ENCODE data around the gene JAM3. TPM values are rescaled to one million over a fixed set of nuclear protein-coding genes. Genes with fewer than 3 reads are reported as not detected.

JAM3 gene
- total and polyA plus RNA-seq, 9 of the 15 experiments (the other 6 are each of a cell fraction or from before 2014, with no cell fraction given) = 0.22 to 0.76 (median 0.40) TPM

DNA sequence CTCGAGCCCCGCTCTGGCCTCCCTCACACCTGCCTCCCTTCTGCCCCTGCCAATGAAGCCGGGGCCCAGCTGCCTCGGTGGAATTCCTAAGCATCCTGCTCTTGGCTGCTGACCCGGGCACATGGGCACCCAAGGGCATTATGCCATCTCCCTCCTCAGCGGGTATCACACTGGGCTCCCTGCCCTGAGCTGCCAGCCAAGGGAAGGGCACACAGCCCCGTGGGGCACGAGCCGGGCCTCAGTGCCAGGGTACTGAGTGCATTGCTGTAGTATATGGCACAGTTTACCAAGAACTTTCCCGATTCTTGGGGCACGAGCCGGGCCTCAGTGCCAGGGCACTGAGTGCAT, 43.8 kb upstream of the JAM3 start:
- no TSS peak for BruUV-seq (replicated peaks)
- DNase-seq (ENCODE audit: extremely low read depth in 1 of 4, low spot score in 3 of 4) (no peak), ATAC-seq (no peak), FAIRE-seq (no peak)
- 0% methylated on average over 9 of the region's 12 CpGs for WGBS (ENCODE audit: insufficient coverage, low coverage, missing lambda C conversion rate)
- H3K9ac ChIP-seq (ENCODE audit: insufficient read depth in 1 of 2, low read depth in 2 of 2, low read length in 2 of 2) = no peak overlapping the region
- H4K20me1 ChIP-seq (replicated peaks; ENCODE audit: control insufficient read depth, insufficient read depth, low read length) = no peaks in the 10 kb centered on the region; the same call in 1 of the 2 replicates
- no peak overlapping the region for H3K4me3 ChIP-seq
- no peaks in the 10 kb centered on the region for H3K9me1 ChIP-seq (ENCODE audit: control insufficient read depth, insufficient read depth, low read length)
- no peak overlapping the region for H2AFZ ChIP-seq (ENCODE audit: low read depth, low read length)
- no peak overlapping the region for H3K4me2 ChIP-seq (ENCODE audit: insufficient read depth, low read length)
- POLR2A ChIA-PET = interaction anchor here (0.7 kb wide), 1 partner anchor 9 kb away, joined by 3 read pairs; no protein-coding TSS in a partner anchor
- CTCF ChIA-PET (ENCODE audit: low intra/inter-chr PET ratio) = no interaction called here
- no peak overlapping the region for H3K27ac ChIP-seq (ENCODE audit: extremely low read depth, low read depth, low read length)
- H3K79me2 ChIP-seq (ENCODE audit: control insufficient read depth, insufficient read depth, low read length) = no peaks in the 10 kb centered on the region
- TF ChIP-seq THRAP3 (IDR thresholded peaks at IDR 0.05; ENCODE audit: borderline replicate concordance) (no peak), ZNF133 (CRISPR knock-in tag; IDR thresholded peaks at IDR 0.05) (no peak), ZKSCAN8 (CRISPR knock-in tag; IDR thresholded peaks at IDR 0.05) (no peak), ARNT (IDR thresholded peaks at IDR 0.05) (no peak), CBFA2T2 (conservative IDR thresholded peaks at IDR 0.05) (no peak), POLR2AphosphoS2 (IDR thresholded peaks at IDR 0.05; ENCODE audit: low read length) (no peak), FOXK1 (CRISPR knock-in tag; IDR thresholded peaks at IDR 0.05; ENCODE audit: borderline replicate concordance) (no peak), ZNF217 (CRISPR knock-in tag; IDR thresholded peaks at IDR 0.05) (no peak), TCFL5 (CRISPR knock-in tag; conservative IDR thresholded peaks at IDR 0.05) (no peak), CREB1 (IDR thresholded peaks at IDR 0.05) (no peak), CREB1 (CRISPR knock-in tag; IDR thresholded peaks at IDR 0.05) (no peak), RNF2 (IDR thresholded peaks at IDR 0.05) (no peak), ATF7 (IDR thresholded peaks at IDR 0.05) (no peak)
- TF ChIP-seq, protein P1, sequence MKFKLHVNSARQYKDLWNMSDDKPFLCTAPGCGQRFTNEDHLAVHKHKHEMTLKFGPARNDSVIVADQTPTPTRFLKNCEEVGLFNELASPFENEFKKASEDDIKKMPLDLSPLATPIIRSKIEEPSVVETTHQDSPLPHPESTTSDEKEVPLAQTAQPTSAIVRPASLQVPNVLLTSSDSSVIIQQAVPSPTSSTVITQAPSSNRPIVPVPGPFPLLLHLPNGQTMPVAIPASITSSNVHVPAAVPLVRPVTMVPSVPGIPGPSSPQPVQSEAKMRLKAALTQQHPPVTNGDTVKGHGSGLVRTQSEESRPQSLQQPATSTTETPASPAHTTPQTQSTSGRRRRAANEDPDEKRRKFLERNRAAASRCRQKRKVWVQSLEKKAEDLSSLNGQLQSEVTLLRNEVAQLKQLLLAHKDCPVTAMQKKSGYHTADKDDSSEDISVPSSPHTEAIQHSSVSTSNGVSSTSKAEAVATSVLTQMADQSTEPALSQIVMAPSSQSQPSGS (CRISPR knock-in tag; IDR thresholded peaks at IDR 0.05) = no peak
- H3K9me3 ChIP-seq (replicated peaks; ENCODE audit: control insufficient read depth, insufficient read depth, low read depth, low read length) = no peaks in the 10 kb centered on the region
- no peaks in the 10 kb centered on the region for H3K4me1 ChIP-seq (replicated peaks in 1 of 2; ENCODE audit: control insufficient read depth in 2 of 2, insufficient read depth in 2 of 2, low read length in 2 of 2)
- in situ Hi-C loops (cut with MboI) = no loop called here
- intact Hi-C loops (cut with micrococcal nuclease) = no loop called here
- H3K36me3 ChIP-seq (ENCODE audit: control insufficient read depth, insufficient read depth, low read length) = no peaks in the 10 kb centered on the region
- H3K27me3 ChIP-seq (ENCODE audit: control insufficient read depth in 2 of 2, insufficient read depth in 2 of 2, low read length in 2 of 2) = peaks cover 11 to 58% of the 10 kb centered on the region in 2 experiments
